KG1 (cell line): ENCODE data around the gene RAB25.
"Not testable (repeated sequence)": the region's sequence is repeated elsewhere in the genome, so short reads cannot be mapped to it uniquely, and the experiment has no call there.

Experiments
- DNase-seq: peaks from one replicate; lab custom pipeline; 2025; lab: John Stamatoyannopoulos, UW

Gene RAB25

DNA sequence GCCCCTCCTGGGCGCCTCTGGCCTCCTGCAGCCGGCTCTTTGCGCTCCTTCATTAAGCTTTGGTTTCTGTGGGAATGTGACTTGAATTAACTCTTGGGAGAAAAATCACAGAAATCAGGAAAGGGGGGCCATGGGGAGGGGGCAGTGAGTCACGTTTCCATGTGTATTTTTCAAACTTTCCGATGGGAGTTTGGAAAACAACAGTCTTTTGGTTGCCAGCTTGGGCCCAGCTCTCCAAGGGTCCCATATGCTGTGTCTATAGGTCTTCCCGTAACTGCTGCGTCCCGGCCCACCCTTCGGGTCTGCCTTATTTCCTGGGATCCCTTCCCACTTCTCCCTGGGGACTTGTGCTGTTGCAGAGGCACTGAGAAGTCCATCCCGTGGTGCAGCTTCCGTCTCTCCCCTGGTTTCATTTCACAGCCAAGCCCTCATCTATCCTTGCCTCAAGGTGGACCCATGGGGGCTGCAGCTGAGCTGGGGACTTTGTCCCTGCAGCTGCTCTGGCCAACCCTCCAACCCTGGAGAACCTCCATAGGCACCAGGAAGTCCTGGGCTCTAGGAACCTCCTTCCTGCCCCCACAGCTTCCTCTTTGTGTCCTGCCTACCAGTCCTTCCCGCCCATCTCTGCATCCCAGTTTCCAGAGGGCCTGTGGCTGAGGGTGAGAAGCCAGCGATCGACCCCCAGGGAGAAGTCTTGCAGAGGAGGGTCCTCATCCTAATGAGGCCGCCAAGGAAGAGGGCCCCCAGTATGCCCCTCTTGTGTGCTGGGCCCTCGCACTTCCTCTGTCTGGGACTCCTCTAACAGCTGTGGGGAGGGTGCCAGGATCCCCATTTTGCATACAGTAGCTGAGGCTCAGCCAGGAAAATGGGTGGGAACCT is 41.9 kb downstream of the RAB25 start:
- DNase-seq = no peak

DNA sequence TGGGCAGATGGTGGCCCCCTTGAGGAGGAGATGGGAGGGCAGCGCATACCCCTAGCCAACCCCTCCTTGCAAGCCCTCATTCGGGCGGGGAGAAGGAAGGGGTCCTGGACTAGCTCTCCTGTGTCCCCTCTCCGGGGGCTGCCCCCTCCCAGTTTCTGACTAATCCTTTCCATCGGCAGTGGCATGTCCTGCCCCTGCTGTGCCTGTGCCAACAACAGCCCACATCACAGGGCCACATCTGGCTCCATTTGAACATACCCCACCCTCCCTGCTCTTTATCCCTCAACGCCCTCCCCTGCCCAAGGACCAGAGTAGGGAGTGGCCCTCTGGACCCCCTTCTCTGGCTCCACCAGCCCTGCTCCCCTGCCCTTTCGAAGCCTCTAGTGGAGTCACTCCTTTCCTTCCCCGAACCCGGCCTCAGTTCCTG is 42.6 kb downstream of the RAB25 start:
- no peak for DNase-seq

DNA sequence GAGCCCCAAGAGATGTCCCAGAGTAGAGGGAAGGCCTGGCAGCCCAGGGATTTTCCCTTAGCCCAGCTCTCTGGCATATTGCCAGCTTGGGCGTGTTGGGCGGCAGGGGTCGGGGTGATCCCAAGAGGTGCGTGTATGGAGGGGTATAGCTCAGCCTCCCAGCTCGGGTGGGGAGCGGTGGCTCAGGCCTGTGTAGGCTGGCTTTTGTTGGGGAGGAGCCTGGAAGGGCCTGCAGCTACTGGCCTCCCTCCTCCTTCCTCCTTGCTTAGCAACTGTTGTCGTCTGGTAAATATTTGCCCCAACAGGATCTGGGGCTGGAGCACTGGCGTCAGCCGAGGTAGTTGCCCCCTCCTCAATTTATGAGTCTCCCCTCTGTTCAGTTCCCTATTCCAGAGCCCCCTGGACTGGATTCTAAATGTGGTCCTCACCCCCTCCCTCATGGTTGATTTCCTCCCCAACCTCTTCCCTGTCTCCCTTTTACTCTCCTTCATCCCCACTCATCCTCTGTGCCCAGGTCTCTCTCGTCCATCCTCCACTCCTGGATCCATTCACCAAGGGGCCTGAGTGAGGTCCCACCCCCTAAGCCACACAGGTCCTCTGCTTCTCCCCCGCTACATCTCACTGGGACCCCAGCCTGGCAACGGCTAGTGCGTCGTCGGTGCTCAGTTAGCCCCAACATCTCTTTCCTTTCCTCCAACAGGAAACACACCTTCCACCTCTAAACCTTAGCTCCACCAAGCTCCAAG is 43.3 kb downstream of the RAB25 start:
- no peak for DNase-seq

DNA sequence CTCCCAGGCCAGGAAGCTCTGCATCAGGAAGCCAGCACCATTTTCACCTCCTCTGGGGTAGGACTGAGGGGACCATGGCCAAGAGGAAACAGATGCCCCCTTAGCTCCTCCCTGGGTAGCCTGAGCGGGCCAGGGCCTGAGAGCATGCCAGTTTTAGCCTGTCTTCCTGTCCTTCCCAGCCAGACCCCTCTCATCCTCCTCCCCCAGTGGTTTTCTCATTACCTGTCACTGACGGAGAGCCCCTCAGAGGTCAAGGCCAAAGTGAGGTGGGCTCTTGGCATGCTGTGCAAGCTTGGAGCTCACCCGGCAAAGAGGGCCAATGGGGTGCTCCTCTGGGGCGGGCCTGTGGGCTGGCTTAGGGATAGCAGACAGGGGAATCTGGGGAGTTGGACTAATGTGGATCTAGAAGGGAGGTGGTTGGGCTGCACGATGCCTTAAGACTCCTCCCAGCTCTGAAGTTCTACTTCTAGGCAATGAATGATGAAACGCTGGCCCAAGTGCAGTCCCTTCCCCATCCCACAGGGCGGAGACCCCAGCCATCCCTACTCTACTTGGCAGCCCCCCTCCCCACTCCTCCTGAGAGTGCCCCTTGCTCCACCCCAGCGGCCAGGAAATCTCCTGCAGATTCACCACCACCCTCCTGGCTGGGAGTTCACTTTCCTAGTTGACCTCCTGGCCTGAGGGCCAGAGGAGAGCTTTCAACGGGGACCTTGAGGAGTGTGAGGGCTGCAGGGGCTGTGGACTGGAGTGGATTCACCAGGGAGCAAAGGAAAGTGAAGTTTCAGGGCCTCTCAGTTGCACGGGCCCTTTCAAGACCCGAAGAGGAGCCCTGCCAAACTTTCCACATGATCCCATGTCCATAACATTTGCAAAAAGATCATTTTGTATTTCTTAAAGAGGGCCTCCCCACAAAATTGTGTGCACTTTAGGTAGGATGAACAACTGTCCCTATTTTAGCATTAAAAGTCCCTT is 44.2 kb downstream of the RAB25 start:
- DNase-seq = no peak

DNA sequence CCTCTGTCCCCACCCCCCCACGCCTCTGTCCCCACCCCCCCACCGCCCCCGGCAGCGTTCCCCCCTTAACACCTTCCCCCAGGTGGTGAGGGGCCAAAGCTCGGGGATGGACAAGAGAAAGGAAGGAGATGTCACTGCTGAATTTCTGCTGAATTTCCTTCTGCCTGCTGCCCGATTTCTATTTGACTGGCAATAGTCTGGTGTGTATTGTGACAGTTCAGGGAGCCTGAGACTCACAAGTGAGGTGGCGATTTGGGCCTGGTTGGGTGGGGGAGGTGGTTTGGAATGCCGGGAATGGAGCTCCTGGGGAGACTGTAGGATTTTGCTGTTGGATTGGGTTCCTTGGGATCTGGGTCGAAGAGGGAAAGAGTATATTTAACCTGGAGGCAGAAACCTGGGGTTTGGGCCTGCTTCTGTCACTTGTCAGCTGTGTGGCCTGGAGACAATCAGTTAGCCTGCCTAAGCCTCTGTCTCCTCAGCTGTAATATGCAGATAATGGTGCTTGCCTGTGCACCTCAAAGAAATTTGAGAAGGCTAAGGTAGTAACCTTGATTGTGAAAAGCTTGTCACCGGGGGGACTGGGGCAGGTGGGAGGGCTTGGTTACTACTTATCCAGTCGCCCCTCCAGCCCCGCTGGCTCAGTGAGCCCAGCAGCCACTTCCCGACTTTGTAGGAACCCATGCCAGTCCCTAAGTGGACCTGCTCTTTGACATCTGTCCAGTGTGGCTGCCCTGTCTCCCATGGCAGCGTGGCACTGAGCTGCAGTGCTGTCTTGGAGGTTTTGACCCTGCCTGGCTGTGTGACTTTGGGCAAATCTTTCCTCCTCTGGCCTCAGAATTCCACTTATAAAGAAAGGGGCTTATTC is 45.9 kb downstream of the RAB25 start:
- no peak for DNase-seq

DNA sequence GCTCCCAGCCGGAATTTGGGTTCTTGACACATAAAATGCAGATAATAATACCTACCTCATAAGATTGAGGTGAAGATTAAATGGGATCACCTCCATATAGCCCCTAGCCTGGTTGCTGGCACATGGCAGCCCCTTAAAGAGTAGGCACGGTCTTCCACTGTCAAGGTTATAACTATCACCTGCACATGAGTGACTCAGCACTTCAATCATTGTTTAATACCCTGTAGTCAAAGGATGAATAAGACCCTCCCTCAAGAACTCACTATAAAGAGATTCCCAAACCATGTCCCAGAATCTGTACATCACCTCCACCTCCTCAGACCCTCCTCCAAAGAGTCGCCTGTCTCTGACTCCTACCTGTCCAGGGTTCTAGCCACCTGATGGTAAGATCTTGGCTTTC is 47.1 kb downstream of the RAB25 start:
- no peak for DNase-seq

DNA sequence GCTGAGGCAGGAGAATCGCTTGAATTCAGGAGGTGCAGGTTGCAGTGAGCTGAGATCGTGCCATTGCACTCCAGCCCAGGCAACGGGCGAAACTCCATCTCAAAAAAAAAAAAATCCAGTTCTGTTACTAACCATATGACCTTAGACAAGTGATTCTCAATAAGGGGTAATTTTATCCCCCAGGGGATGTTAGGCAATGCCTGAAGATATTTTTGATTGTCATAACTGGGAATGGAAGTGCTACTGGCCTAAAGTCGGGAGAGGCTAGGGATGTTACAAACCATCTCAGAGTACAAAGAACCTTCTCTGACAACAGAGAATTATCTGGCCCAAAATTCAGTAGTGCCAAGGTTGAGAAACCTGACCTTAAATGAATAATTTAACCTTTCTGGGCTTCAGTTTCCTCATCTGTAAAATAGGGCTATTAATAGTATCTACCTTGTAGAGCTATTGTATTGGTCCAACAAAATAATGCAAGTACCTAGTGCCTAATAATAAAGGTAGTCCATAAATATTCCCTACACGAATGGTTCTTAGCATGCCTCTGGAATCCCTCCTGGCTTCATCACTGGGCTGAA is 47.8 kb downstream of the RAB25 start:
- DNase-seq = no peak

DNA sequence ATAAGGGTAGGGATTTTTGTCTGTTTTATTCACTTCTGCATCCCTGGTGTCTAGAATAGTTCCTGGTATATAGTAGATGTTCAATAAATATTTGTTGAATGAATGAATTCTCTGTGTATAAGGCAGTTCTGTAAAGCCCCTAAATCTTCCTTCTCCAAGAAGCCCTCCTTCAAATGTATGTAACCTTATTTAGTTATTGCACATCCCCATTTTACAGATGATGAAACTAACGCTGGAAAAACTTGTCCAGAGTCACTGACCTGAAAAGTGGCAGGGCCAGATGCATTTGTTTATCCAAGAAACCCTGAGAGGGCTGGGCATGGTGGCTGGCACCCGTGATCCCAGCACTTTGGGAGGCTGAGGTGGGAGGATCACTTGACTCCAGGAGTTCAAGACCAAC is 49.3 kb downstream of the RAB25 start:
- no peak for DNase-seq

DNA sequence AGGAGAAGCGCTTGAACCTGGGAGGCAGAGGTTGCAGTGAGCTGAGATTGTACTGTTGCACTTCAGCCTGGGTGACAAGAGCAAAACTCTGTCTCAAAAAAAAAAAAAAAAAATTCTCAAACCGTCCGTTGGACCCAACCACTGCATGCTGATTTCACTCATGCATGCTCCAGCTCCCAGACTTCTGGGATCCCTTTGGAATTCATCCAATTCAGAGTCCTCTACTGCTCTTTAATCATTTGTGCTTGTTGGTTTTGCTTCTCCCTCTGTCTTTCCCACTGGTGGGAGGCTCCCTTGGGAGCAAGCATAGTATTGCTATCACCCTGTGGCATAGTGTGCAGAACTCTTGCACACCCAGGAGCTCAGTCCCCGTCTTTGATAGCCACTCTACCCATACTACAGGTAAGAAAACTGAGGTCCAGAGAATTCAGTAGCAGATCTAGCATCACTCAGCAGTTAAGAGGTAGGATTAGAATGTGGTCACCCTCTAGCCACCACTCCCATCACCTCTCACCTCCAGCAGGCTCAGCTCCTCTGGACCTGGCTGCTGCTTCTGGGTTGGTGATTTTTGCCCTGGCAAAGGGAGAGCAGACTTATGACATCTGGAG is 50.5 kb downstream of the RAB25 start:
- DNase-seq = no peak

DNA sequence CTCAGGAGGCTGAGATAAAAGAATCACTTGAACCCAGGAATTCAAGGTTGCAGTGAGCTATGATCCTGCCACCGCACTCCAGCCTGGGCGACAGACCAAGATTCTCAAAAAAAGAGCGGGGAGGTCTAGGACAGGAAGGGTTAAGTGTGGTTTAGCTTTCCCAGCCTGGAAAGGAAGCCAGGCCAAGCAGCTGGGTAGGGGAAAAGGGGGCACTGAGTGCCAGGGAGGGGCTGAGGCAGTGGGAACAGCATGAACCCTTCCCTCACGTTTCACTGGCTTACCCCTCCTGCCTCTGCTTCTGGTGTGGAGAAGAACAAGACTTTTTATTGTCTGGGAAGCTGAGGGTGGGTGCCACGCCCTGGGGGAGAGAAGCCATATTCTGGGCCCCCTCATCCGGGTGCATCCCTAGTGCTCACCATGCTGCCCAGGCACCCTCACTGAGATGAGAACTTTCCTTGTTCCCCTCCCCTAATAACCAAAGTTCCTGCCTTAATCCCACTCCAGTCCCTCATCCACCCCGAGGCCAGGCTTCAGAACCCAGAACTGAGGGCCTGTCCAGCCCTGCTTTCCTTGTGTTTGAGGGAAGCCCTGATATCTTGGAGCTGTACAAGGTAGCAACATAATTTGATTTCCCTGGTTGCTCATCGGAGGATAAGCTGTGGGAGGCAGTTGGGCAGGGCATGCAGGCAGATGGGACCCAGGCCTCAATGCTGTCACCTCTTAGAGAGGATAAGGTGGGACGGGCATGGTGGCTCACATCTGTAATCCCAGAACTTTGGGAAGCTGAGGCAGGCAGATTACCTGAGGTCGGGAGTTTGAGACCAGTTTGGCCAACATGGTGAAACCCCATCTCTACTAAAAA is 51.5 kb downstream of the RAB25 start:
- no peak for DNase-seq

DNA sequence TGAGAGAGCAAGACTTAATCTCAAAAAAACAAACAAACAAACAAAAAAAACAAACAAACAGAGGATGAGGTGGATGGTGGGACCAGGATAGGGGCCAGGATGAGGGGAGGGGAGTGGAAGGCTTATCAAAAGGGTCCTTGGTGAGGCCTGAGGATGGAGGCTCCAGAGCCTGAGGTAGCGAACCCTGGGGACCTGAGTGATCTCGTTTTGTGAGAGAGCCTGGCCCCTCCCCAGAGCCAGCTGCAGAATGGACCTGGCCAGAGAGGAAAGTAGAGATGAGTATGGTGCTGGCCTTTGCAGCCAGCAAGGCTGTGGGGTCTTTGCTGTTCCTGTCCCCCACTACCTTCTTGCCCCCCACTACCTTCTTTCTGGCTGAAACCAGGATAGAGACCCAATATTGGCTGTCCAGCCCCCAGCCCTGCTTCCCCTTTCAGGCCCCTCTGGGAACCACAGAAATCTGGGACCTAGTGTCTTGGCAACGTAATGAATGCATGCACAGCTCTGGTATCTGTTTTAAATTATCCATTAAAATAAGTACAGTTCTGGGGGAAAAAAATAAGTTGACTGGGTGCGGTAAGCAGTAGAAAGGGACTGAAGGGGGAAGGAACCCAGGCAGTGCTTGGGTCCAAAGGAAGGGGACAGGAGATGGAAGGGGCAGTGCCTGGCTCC is 52.5 kb downstream of the RAB25 start:
- DNase-seq = no peak

DNA sequence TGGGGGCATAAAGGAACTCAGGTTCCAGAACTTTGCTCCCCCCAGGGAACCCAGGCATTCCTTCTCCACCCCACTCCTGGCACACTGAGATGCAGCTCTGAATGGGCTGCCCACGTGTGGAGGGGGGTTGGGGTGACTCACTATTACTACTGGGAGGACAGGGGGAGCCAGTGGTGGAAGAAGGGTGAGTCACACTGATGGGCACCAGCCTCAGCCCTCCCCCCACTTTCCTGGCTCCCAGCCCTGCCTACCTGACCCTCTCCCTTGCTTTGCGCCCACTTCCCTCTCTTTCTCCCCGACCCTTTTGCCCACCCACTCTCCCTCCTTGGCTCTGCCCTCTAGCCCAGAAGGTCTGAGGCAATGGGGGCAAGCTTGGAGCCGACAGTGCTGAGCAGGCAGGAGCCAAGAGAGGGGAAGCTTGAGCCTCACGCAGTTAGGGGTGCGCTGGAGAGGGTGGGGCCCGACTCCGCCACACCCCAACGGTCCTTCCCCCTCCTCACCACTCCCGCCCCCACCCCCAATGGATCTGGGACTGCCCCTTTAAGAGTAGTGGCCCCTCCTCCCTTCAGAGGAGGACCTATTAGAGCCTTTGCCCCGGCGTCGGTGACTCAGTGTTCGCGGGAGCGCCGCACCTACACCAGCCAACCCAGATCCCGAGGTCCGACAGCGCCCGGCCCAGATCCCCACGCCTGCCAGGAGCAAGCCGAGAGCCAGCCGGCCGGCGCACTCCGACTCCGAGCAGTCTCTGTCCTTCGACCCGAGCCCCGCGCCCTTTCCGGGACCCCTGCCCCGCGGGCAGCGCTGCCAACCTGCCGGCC is 53.4 kb downstream of the RAB25 start, which contains the start of gene LMNA:
Gene LMNA, plus strand, starts transcription at position 611 of the 818 bp plus-strand sequence. CDS start 208 bp downstream, outside the sequence.
- DNase-seq = no peak

DNA sequence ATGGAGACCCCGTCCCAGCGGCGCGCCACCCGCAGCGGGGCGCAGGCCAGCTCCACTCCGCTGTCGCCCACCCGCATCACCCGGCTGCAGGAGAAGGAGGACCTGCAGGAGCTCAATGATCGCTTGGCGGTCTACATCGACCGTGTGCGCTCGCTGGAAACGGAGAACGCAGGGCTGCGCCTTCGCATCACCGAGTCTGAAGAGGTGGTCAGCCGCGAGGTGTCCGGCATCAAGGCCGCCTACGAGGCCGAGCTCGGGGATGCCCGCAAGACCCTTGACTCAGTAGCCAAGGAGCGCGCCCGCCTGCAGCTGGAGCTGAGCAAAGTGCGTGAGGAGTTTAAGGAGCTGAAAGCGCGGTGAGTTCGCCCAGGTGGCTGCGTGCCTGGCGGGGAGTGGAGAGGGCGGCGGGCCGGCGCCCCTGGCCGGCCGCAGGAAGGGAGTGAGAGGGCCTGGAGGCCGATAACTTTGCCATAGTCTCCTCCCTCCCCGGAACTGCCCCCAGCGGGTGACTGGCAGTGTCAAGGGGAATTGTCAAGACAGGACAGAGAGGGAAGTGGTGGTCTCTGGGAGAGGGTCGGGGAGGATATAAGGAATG is 54.1 kb downstream of the RAB25 start:
- no peak for DNase-seq

DNA sequence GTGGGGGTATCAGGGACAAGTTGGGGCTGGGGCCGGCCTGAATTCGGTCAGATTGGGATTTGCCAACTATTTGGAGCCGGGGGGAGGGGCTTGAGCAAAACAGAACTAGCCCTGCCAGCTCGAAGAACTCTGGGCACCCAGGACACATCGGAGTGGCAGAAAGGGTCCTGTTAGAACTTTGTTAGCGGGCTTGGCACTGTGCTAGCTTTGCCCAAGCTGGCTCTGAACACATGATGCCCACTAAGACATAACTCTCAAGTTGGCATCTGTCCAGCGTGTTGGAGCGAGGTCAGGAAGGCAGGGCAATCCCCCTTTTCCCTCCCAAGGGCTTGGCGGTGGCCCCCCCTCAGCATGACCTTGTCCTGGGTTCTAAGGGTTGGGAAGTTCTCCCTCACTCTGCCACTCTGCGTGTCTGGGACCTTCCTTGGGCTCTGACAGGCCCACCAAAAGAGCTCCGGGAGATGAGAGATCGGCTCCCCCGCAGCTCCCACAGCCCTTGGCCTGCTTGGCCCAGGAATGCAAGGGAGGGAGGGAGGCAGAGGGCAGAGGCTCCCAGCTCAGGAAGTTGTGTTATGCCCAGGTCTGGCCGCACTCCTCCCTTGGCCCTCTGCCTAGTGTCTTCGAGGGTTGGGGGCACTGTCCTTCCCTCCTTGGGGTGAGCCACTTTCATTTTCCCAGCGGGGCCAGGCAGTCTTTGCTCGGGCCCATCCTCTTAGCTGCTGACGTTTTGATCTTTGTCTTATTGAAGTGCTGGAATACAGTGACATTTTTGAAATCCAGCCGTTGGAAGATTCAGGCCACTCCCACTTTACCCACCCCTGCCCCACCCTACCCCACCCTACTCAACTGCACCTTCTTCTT is 54.8 kb downstream of the RAB25 start:
- DNase-seq = no peak

DNA sequence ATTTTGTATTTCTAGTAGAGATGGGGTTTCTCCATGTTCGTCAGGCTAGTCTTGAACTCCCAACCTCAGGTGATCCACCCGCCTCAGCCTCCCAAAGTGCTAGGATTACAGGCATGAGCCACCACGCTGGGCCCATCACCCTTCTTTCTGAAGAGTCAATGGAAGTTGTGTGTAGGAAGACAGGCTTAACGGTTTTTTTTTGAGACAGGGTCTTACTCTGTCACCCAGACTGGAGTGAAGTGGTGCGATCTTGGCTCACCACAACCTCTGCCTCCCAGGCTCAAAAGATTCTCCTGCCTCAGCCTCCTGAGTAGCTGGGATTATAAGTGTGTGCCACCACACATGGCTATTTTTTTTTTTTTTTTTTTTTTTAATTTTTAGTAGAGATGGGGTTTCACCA is 55.8 kb downstream of the RAB25 start:
- not testable (repeated sequence) for DNase-seq

DNA sequence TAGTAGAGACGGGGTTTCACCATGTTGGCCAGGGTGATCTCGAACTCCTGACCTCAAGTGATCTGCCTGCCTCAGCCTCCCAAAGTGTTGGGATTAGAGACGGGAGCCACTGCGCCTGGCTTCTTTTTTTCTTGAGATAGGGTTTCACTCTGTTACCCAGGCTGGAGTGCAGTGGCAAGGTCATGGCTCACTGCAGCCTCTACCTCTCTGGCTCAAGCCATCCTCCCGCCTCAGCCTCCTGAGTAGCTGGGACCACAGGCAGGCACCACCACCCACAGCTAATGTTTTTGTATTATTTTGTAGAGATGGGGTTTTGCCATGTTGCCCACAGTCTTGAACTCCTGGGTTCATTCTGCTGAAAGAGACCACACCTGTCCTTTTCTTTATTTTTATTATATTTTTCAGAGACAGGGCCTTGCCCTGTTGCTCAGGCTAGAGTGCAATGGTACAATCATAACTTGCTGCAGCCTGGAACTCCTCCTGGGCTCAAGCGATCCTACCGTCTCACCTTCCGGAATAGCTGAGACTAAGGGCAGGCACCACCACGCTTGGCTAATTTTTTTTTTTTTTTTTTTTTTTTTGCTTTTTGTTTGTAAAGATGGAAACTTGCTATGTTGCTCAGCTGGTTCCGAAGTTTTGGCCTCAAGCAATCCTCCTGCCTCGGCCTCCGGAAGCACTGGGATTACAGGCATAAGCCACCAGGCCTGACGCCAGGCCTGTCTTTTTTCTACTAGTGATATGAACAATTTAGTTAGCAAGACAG is 56.6 kb downstream of the RAB25 start:
- DNase-seq = no peak
